ENCODE results near the gene ATP12A. TPM values are rescaled to one million over a fixed set of nuclear protein-coding genes. Genes with fewer than 3 reads are reported as not detected.

Gene ATP12A
- total RNA-seq, 1 donor from 2014 or later = not detected

GRCh38 chr13:24693862-24694471 lies 13.8 kb downstream of the ATP12A start:
- DNase-seq (ENCODE audit: low read depth) = no peak
- peak; percentile 82 for TF ChIP-seq CTCF (conservative IDR thresholded peaks at IDR 0.05; ENCODE audit: low read depth, low read length)

GRCh38 chr13:24694907-24695306 lies 14.7 kb downstream of the ATP12A start:
- H3K4me3 ChIP-seq (ENCODE audit: low read depth, low read length) = no peak overlapping the region
- DNase-seq (ENCODE audit: low read depth) = no peak
- no peak for TF ChIP-seq CTCF (conservative IDR thresholded peaks at IDR 0.05; ENCODE audit: low read depth, low read length)

More at GRCh38 chr13:24693862-24694471, 13.8 kb downstream of the ATP12A start:
- no peak overlapping the region for H3K4me3 ChIP-seq (ENCODE audit: low read depth, low read length)

- TF ChIP-seq CTCF (conservative IDR thresholded peaks at IDR 0.05; ENCODE audit: low read depth, low read length) = no peak
- H3K4me3 ChIP-seq (ENCODE audit: low read depth, low read length) = no peak overlapping the region
- no peak for DNase-seq (ENCODE audit: low read depth)
These were observed 18.5 kb downstream of the ATP12A start for GRCh38 chr13:24698686-24699085.

GRCh38 chr13:24699541-24699940 lies 19.3 kb downstream of the ATP12A start:
- no peak for TF ChIP-seq CTCF (conservative IDR thresholded peaks at IDR 0.05; ENCODE audit: low read depth, low read length)
- H3K4me3 ChIP-seq (ENCODE audit: low read depth, low read length) = no peak overlapping the region
- no peak for DNase-seq (ENCODE audit: low read depth)

GRCh38 chr13:24700539-24700938 lies 20.3 kb downstream of the ATP12A start:
- TF ChIP-seq CTCF (conservative IDR thresholded peaks at IDR 0.05; ENCODE audit: low read depth, low read length) = no peak
- no peak overlapping the region for H3K4me3 ChIP-seq (ENCODE audit: low read depth, low read length)
- DNase-seq (ENCODE audit: low read depth) = no peak

- no peak overlapping the region for H3K4me3 ChIP-seq (ENCODE audit: low read depth, low read length)
- DNase-seq (ENCODE audit: low read depth) = no peak
- no peak for TF ChIP-seq CTCF (conservative IDR thresholded peaks at IDR 0.05; ENCODE audit: low read depth, low read length)
These were observed 26.8 kb downstream of the ATP12A start for GRCh38 chr13:24706886-24707585.

All from epithelial cell of proximal tubule (primary cell).